ENCODE data around the gene SPATS2L.

Gene SPATS2L

GRCh38 chr2:200452377-200452776 is 145.9 kb downstream of the SPATS2L start:
- no peak for DNase-seq
- in situ Hi-C loops (cut with MboI; ENCODE audit: low pct_unique_long_range_greater_than_20kb, low sequenced_read_pairs) = no loop called here

GRCh38 chr2:200453142-200453852 is 146.8 kb downstream of the SPATS2L start:
- DNase-seq = no peak
- in situ Hi-C loops (cut with MboI; ENCODE audit: low pct_unique_long_range_greater_than_20kb, low sequenced_read_pairs) = no loop called here

- in situ Hi-C loops (cut with MboI; ENCODE audit: low pct_unique_long_range_greater_than_20kb, low sequenced_read_pairs) = no loop called here
- no peak for DNase-seq
Observed at GRCh38 chr2:200453853-200454534, 147.5 kb downstream of the SPATS2L start.

- in situ Hi-C loops (cut with MboI; ENCODE audit: low pct_unique_long_range_greater_than_20kb, low sequenced_read_pairs) = no loop called here
Observed at GRCh38 chr2:200454927-200455801, 148.7 kb downstream of the SPATS2L start.

GRCh38 chr2:200455958-200456421 is 149.5 kb downstream of the SPATS2L start:
- DNase-seq = no peak

More at GRCh38 chr2:200454927-200455801, 148.7 kb downstream of the SPATS2L start:
- DNase-seq = no peak

GRCh38 chr2:200456567-200456966 is 150.1 kb downstream of the SPATS2L start:
- in situ Hi-C loops (cut with MboI; ENCODE audit: low pct_unique_long_range_greater_than_20kb, low sequenced_read_pairs) = no loop called here
- DNase-seq = no peak

More at GRCh38 chr2:200455958-200456421, 149.5 kb downstream of the SPATS2L start:
- in situ Hi-C loops (cut with MboI; ENCODE audit: low pct_unique_long_range_greater_than_20kb, low sequenced_read_pairs) = no loop called here

- in situ Hi-C loops (cut with MboI; ENCODE audit: low pct_unique_long_range_greater_than_20kb, low sequenced_read_pairs) = no loop called here
- DNase-seq = no peak
Observed at GRCh38 chr2:200459101-200459500, 152.6 kb downstream of the SPATS2L start.

- no peak for DNase-seq
- in situ Hi-C loops (cut with MboI; ENCODE audit: low pct_unique_long_range_greater_than_20kb, low sequenced_read_pairs) = no loop called here
Observed at GRCh38 chr2:200461846-200462710, 155.6 kb downstream of the SPATS2L start.

- in situ Hi-C loops (cut with MboI; ENCODE audit: low pct_unique_long_range_greater_than_20kb, low sequenced_read_pairs) = no loop called here
- DNase-seq = no peak
Observed at GRCh38 chr2:200463452-200463851, 157.0 kb downstream of the SPATS2L start.

- no peak for DNase-seq
- in situ Hi-C loops (cut with MboI; ENCODE audit: low pct_unique_long_range_greater_than_20kb, low sequenced_read_pairs) = no loop called here
Observed at GRCh38 chr2:200466425-200467418, 160.2 kb downstream of the SPATS2L start.

GRCh38 chr2:200467806-200468681 is 161.6 kb downstream of the SPATS2L start:
- DNase-seq = no peak

GRCh38 chr2:200469708-200470211 is 163.3 kb downstream of the SPATS2L start:
- in situ Hi-C loops (cut with MboI; ENCODE audit: low pct_unique_long_range_greater_than_20kb, low sequenced_read_pairs) = loop anchor here (10.0 kb wide), 1 partner anchor 495 kb away; no protein-coding TSS in a partner anchor

More at GRCh38 chr2:200467806-200468681, 161.6 kb downstream of the SPATS2L start:
- in situ Hi-C loops (cut with MboI; ENCODE audit: low pct_unique_long_range_greater_than_20kb, low sequenced_read_pairs) = no loop called here

GRCh38 chr2:200470230-200470629 is 163.7 kb downstream of the SPATS2L start:
- DNase-seq = no peak
- in situ Hi-C loops (cut with MboI; ENCODE audit: low pct_unique_long_range_greater_than_20kb, low sequenced_read_pairs) = loop anchor here (10.0 kb wide), 1 partner anchor 495 kb away; no protein-coding TSS in a partner anchor

More at GRCh38 chr2:200469708-200470211, 163.3 kb downstream of the SPATS2L start:
- DNase-seq = no peak

GRCh38 chr2:200471324-200471848 is 164.9 kb downstream of the SPATS2L start:
- DNase-seq = peak; percentile 39
- in situ Hi-C loops (cut with MboI; ENCODE audit: low pct_unique_long_range_greater_than_20kb, low sequenced_read_pairs) = loop anchor here (10.0 kb wide), 1 partner anchor 497 kb away; no protein-coding TSS in a partner anchor

- no peak for DNase-seq
- in situ Hi-C loops (cut with MboI; ENCODE audit: low pct_unique_long_range_greater_than_20kb, low sequenced_read_pairs) = loop anchor here (10.0 kb wide), 1 partner anchor 497 kb away; no protein-coding TSS in a partner anchor
Observed at GRCh38 chr2:200471928-200472645, 165.6 kb downstream of the SPATS2L start.

All from KBM-7 (cell line).